ENCODE data around the gene TCIRG1.

DNA sequence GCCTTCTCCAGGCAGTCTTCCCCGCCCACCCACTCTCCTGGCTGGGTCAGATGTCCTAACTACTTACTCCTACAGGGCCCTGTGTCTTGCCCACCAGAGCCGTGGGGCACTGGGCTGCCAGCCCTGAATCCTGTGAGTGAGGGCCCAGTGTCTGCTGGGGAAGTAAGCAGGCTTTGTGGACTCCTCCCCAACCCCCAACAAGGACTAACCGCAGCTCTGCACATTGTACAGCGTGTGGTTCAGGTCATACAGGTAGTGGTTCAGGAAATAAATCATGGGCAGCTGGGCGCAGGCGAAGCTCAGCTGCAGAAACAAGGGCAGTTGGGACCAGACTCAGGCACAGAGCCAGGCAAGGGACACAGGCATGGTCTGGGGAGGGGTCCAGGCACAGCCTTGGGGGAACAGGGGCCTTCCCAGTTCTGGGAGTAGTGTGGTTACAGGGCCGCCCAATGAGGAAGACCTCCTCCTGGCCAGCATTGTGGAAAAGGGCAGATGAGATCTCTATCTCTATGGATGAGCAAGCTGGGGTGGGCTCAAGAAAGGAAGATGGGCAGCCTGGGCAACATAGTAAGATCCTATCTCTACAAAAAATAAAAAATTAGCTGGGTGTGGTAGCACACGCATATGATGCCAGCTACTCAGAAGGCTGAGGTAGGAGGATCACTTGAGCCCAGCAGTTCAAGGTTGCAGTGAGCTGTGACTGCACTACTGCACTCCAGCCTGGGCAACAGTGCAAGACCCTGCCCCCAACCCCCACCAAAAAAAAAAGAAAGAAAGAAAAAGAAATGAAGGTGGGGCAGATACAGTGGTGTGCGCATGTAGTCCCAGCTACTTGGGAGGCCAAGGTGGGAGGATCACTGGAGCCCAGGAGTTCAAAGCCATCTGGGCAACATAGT, 40.4 kb upstream of the TCIRG1 start:
- TF ChIP-seq POLR2A (IDR thresholded peaks at IDR 0.05) (no peak), POLR2AphosphoS5 (IDR thresholded peaks at IDR 0.05; ENCODE audit: insufficient read depth in 1 of 2, low read depth in 1 of 2) (no peak)
- TF ChIP-seq, protein P1, sequence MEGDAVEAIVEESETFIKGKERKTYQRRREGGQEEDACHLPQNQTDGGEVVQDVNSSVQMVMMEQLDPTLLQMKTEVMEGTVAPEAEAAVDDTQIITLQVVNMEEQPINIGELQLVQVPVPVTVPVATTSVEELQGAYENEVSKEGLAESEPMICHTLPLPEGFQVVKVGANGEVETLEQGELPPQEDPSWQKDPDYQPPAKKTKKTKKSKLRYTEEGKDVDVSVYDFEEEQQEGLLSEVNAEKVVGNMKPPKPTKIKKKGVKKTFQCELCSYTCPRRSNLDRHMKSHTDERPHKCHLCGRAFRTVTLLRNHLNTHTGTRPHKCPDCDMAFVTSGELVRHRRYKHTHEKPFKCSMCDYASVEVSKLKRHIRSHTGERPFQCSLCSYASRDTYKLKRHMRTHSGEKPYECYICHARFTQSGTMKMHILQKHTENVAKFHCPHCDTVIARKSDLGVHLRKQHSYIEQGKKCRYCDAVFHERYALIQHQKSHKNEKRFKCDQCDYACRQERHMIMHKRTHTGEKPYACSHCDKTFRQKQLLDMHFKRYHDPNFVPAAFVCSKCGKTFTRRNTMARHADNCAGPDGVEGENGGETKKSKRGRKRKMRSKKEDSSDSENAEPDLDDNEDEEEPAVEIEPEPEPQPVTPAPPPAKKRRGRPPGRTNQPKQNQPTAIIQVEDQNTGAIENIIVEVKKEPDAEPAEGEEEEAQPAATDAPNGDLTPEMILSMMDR (IDR thresholded peaks at IDR 0.05), result no peak
